Naive B cell (primary cell): ENCODE measurements around the gene SCN8A. TPM values are rescaled to one million over a fixed set of nuclear protein-coding genes. Genes with fewer than 3 reads are reported as not detected.
A peak's percentile ranks its signal among the peaks of the same experiment; 100 is the strongest.
"Not testable (repeated sequence)": the region's sequence is repeated elsewhere in the genome, so short reads cannot be mapped to it uniquely, and the experiment has no call there.

Source experiments
- ATAC-seq, 2 donors: fragments of 150-1000 bp; cut with Tn5 transposase; 2 replicates each; pipeline ENCODE4 v1.10.0; 2021; ENCODE audit warnings: low read depth in 2 of 2, mild to moderate bottlenecking in 2 of 2, moderate library complexity in 2 of 2
- DNase-seq: peaks from one replicate; pipeline ENCODE4 v3.0.0; 2022
- H3K27ac Mint-ChIP-seq, 6 donors: one replicate each; pipeline ENCODE4 v1.8.0; 2020 to 2022; ENCODE audit warnings: mild to moderate bottlenecking in 6 of 6, mixed read lengths in 6 of 6, moderate library complexity in 5 of 6, inconsistent platforms in 2 of 6
- H3K27me3 Mint-ChIP-seq, 3 donors: one replicate each; pipeline ENCODE4 v1.8.0; 2021 to 2022; ENCODE audit warnings: mixed read lengths in 3 of 3, mild to moderate bottlenecking in 1 of 3
- H3K36me3 Mint-ChIP-seq, 2 donors: one replicate each; pipeline ENCODE4 v1.8.0; 2020 to 2022; ENCODE audit warnings: mixed read lengths in 2 of 2, inconsistent platforms in 1 of 2, mild to moderate bottlenecking in 1 of 2
- H3K4me1 Mint-ChIP-seq, 3 donors: one replicate each; pipeline ENCODE4 v1.8.0; 2020 to 2022; ENCODE audit warnings: mixed read lengths in 3 of 3, inconsistent platforms in 1 of 3, mild to moderate bottlenecking in 1 of 3, moderate library complexity in 1 of 3
- H3K4me3 Mint-ChIP-seq, 8 donors: one replicate each; pipeline ENCODE4 v1.8.0; 2020 to 2022; ENCODE audit warnings: mild to moderate bottlenecking in 8 of 8, mixed read lengths in 8 of 8, moderate library complexity in 8 of 8, inconsistent platforms in 2 of 8
- H3K9me3 Mint-ChIP-seq, 7 donors: one replicate each; pipeline ENCODE4 v1.8.0; 2020 to 2022; ENCODE audit warnings: mixed read lengths in 7 of 7, mild to moderate bottlenecking in 5 of 7, inconsistent platforms in 2 of 7, moderate library complexity in 1 of 7
- polyA plus RNA-seq, 6 donors: library from polyadenylated mRNA; unstranded; fragments of 300-500 nt; fragmentation: Illumina TruSeq; gene quantifications; one replicate each; pipeline ENCODE4 v1.2.3, GENCODE V29; 2021; ENCODE audit warnings: low read depth in 6 of 6

The SCN8A gene
- under 1 TPM; 0.08 to 0.83 (median 0.37) TPM for polyA plus RNA-seq

GRCh38 chr12:51591016-51591901 lies at the start of gene SCN8A:
Gene SCN8A (plus strand): TSS chr12:51591233. CDS start chr12:51662818, 71,585 bp downstream.
- H3K27ac Mint-ChIP-seq = peak within 1 kb of the TSS in 4 of 6 donors; percentile 54 to 85 (median 60)
- peaks cover 0 to 2% (median 0%) of the 10 kb centered on the region in 7 donors for H3K9me3 Mint-ChIP-seq
- DNase-seq (peak; percentile 24), ATAC-seq (peak; percentile 53 to 58)
- peaks cover 17 to 25% (median 22%) of the 10 kb centered on the region in 3 donors for H3K4me1 Mint-ChIP-seq
- no peaks in the 10 kb centered on the region for H3K36me3 Mint-ChIP-seq
- H3K27me3 Mint-ChIP-seq = peaks cover 47 to 68% (median 67%) of the 10 kb centered on the region in 3 donors
- H3K4me3 Mint-ChIP-seq = peak within 1 kb of the TSS; percentile 83 to 94 (median 91)

GRCh38 chr12:51546097-51546496 lies 44.9 kb upstream of the SCN8A start:
- Mint-ChIP-seq H3K4me1 (peaks cover 0 to 4% (median 0%) of the 10 kb centered on the region in 3 donors), H3K27me3 (peaks cover 26 to 41% (median 39%) of the 10 kb centered on the region in 3 donors), H3K4me3 (no peak overlapping the region), H3K27ac (no peak overlapping the region), H3K36me3 (peaks cover 0 to 7% of the 10 kb centered on the region in 2 donors), H3K9me3 (peaks cover 4 to 14% (median 8%) of the 10 kb centered on the region in 7 donors)
- DNase-seq (no peak), ATAC-seq (no peak)

- Mint-ChIP-seq H3K36me3 (peaks cover 0 to 7% of the 10 kb centered on the region in 2 donors), H3K27me3 (peaks cover 26 to 46% (median 43%) of the 10 kb centered on the region in 3 donors), H3K27ac (no peak overlapping the region), H3K9me3 (peaks cover 4 to 14% (median 8%) of the 10 kb centered on the region in 7 donors), H3K4me3 (no peak overlapping the region), H3K4me1 (peaks cover 0 to 4% (median 0%) of the 10 kb centered on the region in 3 donors)
- no peak for DNase-seq
- no peak for ATAC-seq
Observed at GRCh38 chr12:51547606-51548005, 43.4 kb upstream of the SCN8A start.

GRCh38 chr12:51548241-51548640 lies 42.8 kb upstream of the SCN8A start:
- no peak overlapping the region for H3K4me3 Mint-ChIP-seq
- ATAC-seq (no peak), DNase-seq (no peak)
- no peak overlapping the region for H3K27ac Mint-ChIP-seq
- peaks cover 4 to 14% (median 7%) of the 10 kb centered on the region in 7 donors for H3K9me3 Mint-ChIP-seq
- H3K27me3 Mint-ChIP-seq = peaks cover 26 to 49% (median 46%) of the 10 kb centered on the region in 3 donors
- peaks cover 0 to 7% of the 10 kb centered on the region in 2 donors for H3K36me3 Mint-ChIP-seq
- peaks cover 0 to 4% (median 0%) of the 10 kb centered on the region in 3 donors for H3K4me1 Mint-ChIP-seq

- peaks cover 0 to 1% of the 10 kb centered on the region in 2 donors for H3K36me3 Mint-ChIP-seq
- H3K9me3 Mint-ChIP-seq = peaks cover 0 to 14% (median 3%) of the 10 kb centered on the region in 7 donors
- peaks cover 0 to 4% (median 0%) of the 10 kb centered on the region in 3 donors for H3K4me1 Mint-ChIP-seq
- H3K27me3 Mint-ChIP-seq = peaks cover 29 to 52% (median 48%) of the 10 kb centered on the region in 3 donors
- no peak for ATAC-seq
- H3K4me3 Mint-ChIP-seq = no peak overlapping the region
- no peak for DNase-seq
- H3K27ac Mint-ChIP-seq = no peak overlapping the region
Observed at GRCh38 chr12:51549637-51550036, 41.4 kb upstream of the SCN8A start.

- DNase-seq, H3K36me3 Mint-ChIP-seq, H3K27ac Mint-ChIP-seq, H3K4me3 Mint-ChIP-seq, ATAC-seq, H3K4me1 Mint-ChIP-seq, H3K9me3 Mint-ChIP-seq: not testable (repeated sequence)
- peaks cover 17 to 22% (median 18%) of the 10 kb centered on the region in 3 donors for H3K27me3 Mint-ChIP-seq
Observed at GRCh38 chr12:51568271-51569032, 22.6 kb upstream of the SCN8A start.

GRCh38 chr12:51579321-51579850 lies 11.6 kb upstream of the SCN8A start:
- no peak for ATAC-seq
- Mint-ChIP-seq H3K9me3 (peaks cover 0 to 17% (median 9%) of the 10 kb centered on the region in 7 donors), H3K27me3 (peaks cover 52 to 60% (median 54%) of the 10 kb centered on the region in 3 donors), H3K4me1 (no peaks in the 10 kb centered on the region), H3K27ac (no peak overlapping the region), H3K36me3 (peaks cover 0 to 10% of the 10 kb centered on the region in 2 donors), H3K4me3 (no peak overlapping the region)
- DNase-seq = no peak

GRCh38 chr12:51589060-51589459 lies 2.0 kb upstream of the SCN8A start:
- Mint-ChIP-seq H3K36me3 (no peaks in the 10 kb centered on the region), H3K4me1 (peaks cover 17 to 25% (median 22%) of the 10 kb centered on the region in 3 donors), H3K27ac (peak overlapping the region in 1 of 6 donors; percentile 49), H3K27me3 (peaks cover 49 to 86% (median 79%) of the 10 kb centered on the region in 3 donors), H3K4me3 (peak overlapping the region in 6 of 8 donors; percentile 41 to 94 (median 82)), H3K9me3 (peaks cover 0 to 3% (median 0%) of the 10 kb centered on the region in 7 donors)
- no peak for DNase-seq
- ATAC-seq = no peak

GRCh38 chr12:51589557-51590176 lies 1.4 kb upstream of the SCN8A start:
- H3K27me3 Mint-ChIP-seq = peaks cover 45 to 80% (median 75%) of the 10 kb centered on the region in 3 donors
- no peak for ATAC-seq
- no peaks in the 10 kb centered on the region for H3K36me3 Mint-ChIP-seq
- H3K9me3 Mint-ChIP-seq = peaks cover 0 to 3% (median 0%) of the 10 kb centered on the region in 7 donors
- DNase-seq = no peak
- peak overlapping the region; percentile 82 to 94 (median 91) for H3K4me3 Mint-ChIP-seq
- peak overlapping the region in 1 of 6 donors; percentile 59 for H3K27ac Mint-ChIP-seq
- peaks cover 17 to 25% (median 22%) of the 10 kb centered on the region in 3 donors for H3K4me1 Mint-ChIP-seq

GRCh38 chr12:51590347-51591015 lies 552 bp upstream of the SCN8A start:
- ATAC-seq (peak; percentile 93 to 94), DNase-seq (peak; percentile 72)
- peaks cover 46 to 72% (median 70%) of the 10 kb centered on the region in 3 donors for H3K27me3 Mint-ChIP-seq
- no peaks in the 10 kb centered on the region for H3K36me3 Mint-ChIP-seq
- H3K27ac Mint-ChIP-seq = peak overlapping the region in 4 of 6 donors; percentile 54 to 85 (median 60)
- H3K9me3 Mint-ChIP-seq = peaks cover 0 to 3% (median 0%) of the 10 kb centered on the region in 7 donors
- peak overlapping the region; percentile 82 to 94 (median 91) for H3K4me3 Mint-ChIP-seq
- peaks cover 17 to 25% (median 22%) of the 10 kb centered on the region in 3 donors for H3K4me1 Mint-ChIP-seq

- Mint-ChIP-seq H3K36me3 (no peaks in the 10 kb centered on the region), H3K4me3 (peak overlapping the region; percentile 60 to 86 (median 84)), H3K9me3 (peaks cover 0 to 2% (median 0%) of the 10 kb centered on the region in 7 donors), H3K27me3 (peaks cover 53 to 69% (median 65%) of the 10 kb centered on the region in 3 donors), H3K27ac (no peak overlapping the region), H3K4me1 (peaks cover 17 to 25% (median 22%) of the 10 kb centered on the region in 3 donors)
- DNase-seq = no peak
- ATAC-seq = no peak
Observed at GRCh38 chr12:51592034-51592705, 1.1 kb downstream of the SCN8A start.
